Hepatic stellate cell (primary cell): Measurements from ENCODE around the gene SLC1A4.

Source experiments
- DNase-seq: peaks from one replicate; pipeline ENCODE4 v3.0.0; 2011; ENCODE audit warnings: low spot score

SLC1A4 gene

DNA sequence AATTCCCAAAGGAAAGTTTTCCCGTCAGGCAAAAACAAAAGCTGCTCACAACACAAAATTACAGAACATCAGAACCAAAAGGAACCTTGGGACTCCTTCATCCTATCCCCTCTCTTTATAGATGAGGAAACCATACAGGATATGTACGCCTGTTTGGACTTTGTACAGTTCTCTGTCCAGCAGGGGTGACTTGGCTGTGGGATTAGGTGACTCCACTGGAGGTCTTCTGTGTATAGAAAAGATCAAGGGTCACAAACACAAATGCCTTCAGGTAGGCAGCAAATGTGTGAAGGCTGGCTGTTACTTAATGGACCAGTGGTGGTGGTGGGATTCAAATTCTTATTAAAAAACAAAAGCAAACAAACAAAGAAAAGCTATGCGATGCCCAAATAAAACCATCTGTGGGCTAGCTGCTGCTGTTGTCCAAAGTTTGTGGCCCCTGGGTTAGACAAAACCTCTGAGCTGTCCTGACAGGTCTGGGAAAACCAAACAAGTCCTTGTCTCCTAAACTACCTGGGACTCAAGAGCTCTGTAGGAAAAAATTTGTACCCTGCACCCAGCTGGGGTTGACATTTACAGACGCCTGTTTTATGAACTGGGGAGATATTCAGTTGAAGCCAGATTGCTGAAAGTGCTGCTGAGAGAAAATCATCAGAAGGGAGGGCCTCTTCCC lies 65.7 kb downstream of the SLC1A4 start:
- DNase-seq: no peak

DNA sequence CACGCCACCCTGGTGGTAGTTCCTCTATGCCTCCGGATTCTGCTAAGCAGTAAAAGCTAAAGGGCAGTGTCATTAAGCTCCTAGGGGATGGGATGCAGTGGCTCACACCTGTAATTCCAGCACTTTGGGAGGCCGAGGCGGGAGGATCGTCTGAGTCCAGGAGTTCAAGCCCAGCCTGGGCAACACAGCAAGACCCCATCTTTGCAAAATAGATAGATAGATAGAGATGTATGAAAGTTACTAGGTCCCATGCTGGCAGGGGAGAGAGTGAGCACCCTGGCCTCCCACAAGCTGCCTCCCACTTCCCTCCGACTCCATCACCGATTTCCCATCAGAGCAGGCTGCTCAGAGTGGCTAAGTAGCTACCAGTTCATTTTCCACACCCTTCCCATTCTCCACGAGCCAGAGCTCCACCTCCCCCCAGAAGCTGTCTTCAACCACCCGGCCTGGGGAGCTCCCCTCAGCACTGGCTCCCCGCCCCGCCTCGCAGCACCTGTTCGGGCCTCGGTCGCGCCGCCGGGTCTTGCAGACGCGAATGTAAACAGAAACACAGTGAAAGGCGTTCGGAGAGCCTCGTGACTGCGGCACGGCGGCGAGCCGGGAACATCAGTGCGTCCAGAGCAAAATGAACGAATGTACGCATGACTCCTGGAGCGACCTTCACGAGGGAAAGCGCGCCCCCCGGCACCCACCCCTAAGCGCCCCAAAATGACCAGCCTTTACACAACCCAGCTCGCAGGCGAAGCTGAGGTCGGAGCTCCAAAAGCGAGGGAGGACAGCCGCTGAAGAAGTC lies 66.4 kb downstream of the SLC1A4 start:
- DNase-seq: peak; percentile 34

DNA sequence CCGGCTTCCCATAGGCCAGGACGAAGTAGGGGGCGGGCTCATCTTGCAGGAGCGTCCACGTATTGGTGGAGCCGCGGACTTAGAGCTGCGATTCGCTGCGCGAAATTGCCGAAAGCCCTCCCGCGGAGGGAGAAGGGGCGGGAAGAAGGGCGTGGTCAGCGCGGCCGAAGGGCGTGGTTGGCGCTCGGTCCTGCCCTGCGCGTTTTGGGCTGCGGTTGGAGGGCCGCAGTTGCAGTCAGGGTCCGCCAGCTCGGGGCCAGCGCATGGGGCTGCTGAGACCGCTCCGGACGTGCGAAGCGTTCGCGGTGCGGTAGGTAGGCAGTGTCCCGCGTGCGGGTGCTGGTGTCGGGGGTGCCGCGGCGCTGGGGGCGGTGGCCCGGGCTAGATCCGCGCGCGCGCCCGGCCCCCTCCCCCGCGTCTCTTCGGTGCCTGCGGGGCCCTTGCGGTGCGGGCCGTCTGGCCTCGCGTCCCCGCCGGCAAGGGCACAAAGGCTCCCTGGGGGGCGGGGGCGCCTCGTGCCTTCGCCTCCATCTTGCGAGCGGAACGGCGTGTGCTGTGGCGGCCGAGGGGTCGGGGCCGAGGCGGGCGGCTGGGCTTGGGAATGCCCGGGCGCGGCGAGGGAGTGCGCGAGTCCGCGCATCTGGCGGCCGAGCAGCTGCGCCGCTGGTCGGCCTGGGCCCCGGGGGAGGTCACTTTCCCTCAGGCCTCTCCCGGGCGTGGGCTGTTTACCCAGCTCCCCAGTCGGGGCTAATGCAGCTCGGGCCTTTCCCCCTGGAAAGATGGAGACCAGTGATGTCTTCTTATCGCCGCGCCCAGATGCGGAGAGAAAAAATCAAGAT lies 67.2 kb downstream of the SLC1A4 start, which contains the start of gene CEP68:
Gene CEP68, plus strand, starts transcription at position 202 of the 839 bp plus-strand sequence. CDS start 13,029 bp downstream, outside the sequence.
- DNase-seq: peak; percentile 99

DNA sequence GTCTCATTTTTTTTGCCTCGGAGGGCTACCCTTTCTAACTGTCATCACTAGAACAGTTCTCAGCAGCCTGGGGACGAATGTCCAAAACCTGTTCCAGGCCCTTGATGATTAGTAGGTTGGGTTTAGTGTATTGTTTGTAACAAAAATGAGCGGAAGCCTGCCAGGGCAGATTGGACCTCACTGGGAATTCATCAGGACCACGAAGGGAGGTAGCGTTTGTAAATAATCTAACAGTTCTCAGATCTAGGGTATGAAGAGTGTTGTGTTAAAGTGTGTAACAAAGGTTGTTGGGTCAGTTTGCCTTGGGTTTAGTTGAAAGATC lies 67.8 kb downstream of the SLC1A4 start:
- no peak for DNase-seq

DNA sequence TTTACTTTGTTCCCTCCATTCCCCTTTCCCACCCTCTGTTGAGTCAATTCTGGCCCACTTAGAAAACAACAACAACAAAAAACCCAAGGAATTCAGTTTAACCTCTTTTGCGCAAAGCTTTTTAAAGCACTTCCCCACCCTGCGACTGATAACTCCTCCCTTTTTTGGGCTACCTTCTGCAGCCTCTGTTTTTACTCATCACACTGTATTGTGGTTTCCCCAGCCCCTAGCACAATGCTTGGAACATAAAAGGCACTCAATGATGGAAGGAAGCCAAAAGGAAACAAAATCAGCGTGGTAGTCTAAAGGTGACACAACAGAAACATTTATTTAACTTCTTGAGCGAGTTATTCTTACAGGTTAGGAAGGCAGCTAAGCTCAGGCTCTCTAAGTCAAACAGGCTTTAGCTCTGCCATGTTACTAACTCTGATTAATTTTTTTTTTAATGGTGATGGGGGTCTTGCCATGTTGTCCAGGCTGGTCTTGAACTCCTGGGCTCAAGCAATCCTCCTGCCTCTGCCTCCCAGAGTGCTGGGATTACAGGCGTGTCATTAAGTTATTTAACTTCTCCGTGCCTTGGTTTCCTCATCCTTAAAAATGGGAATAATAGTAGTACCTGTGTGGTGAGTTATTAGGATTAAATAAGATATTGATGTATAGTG lies 68.3 kb downstream of the SLC1A4 start:
- no peak for DNase-seq

DNA sequence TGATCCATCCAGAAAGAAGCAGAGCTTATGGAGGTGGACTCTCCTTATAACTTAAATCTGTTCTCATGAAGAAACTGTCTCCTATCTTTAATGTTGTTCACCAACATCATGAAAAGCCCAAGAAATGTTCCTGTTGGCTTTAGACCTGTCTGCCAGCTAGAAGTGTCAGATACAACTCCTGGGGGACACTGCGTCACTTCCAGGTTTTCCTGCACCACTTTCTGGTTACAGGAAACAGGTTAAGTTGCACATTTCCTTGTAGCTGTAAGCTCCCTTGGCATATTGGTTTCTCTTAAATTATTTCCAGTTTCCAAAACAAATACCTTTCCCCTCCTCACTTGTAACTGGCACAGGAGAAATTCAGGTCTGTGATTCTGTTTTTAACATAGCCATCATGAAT lies 69.9 kb downstream of the SLC1A4 start:
- DNase-seq: no peak

DNA sequence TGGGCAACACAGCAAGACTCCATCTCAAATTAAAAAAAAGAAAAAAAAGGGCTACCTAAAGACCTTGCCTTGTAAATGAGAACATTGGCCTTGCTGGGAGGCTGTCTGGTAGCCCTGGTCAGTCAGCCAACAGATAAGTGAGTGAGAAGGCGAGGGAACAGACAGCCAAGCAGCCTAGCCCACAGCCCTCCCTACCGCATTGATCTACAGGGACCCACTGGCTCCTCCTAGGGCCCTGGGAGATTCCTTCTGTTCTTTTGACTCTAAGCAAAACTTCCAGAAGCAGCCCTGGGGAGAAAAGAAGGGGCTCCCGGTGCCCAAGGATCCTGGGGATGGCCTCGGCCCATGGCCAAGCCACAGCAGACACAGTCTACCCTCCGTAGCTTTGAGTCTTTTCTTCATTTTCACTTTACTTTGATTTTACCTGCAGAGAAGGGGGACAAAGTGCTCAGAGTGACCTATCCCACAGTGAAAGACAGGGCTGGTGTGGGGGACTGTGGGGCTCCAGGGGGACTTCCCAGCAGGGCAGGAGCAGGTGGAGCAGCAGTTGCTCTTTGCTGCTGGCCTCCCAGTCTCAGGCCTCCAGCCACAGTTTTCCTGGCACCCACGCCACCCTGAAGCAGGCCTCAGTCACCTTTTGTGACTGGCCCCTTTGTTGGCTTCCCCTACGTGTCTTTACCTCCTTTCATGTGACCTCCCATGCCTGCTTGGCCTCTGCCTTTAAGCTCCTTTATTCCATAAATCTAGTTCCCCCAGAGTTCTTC lies 72.1 kb downstream of the SLC1A4 start:
- DNase-seq: no peak

DNA sequence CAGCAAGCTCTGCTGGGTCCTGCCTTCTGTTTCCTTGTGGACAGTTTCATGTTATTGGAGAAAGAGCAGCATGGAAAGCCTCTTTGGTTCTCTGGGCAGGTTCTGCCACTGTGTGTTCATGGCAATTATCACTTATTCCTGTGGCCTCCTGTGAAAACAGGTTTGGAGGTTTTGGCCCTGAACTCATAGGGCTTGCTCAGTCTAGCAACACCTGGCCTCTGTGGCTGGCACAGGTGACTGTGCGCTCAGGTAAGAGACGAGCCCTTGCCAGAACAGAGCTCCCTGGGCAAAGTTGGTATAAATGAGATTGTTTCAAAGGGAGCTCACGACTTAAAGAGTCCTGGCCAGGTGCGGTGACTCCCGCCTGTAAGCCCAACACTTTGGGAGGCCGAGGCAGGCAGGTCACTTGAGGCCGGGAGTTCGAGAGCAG lies 72.7 kb downstream of the SLC1A4 start:
- DNase-seq: no peak

DNA sequence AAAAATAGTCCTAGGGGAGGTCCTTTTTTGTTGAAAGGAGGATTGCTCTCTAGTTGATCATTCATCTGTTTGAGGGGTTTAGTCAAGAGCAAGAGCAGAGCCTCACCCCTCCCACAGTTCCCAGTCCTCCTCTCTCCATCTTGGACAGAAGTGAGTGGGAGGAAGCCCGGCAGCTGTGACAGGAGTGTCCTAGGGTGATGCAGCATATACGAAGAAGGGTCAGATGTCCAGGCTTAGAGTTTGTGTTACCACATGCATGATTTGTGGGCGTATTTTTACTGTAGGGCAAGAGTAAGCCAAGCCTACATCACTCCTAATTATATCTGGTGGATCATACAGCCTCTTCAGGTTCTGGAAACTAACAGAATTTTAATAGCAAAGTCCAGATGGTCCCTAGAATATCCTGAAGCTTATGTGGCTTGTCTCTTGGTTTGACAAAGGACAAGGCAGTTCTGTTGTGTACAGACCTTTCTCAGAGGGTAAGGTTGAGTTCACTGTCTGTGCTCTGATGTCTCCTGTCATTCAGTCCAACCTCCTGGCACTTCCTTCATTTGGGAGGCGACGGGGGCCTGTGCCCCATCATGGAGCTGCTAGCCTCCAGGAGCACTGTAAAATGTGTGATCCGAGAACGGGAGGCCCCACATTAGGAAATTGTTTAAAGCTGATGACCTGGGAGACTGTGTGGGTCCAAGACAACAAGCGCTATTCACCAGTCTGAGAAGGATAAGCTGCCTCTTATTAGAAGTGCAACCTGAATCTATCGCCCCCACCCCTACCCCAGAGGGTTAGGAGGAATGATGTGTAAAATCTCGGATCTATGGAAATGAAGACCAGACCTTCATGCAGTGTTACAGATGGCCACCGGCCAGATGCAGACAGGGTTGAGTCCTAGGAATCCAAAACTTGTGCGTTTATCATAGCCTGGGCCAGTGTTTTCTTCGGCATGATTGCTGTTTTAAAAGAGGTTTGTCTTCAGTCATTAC lies 73.9 kb downstream of the SLC1A4 start:
- peak; percentile 21 for DNase-seq

DNA sequence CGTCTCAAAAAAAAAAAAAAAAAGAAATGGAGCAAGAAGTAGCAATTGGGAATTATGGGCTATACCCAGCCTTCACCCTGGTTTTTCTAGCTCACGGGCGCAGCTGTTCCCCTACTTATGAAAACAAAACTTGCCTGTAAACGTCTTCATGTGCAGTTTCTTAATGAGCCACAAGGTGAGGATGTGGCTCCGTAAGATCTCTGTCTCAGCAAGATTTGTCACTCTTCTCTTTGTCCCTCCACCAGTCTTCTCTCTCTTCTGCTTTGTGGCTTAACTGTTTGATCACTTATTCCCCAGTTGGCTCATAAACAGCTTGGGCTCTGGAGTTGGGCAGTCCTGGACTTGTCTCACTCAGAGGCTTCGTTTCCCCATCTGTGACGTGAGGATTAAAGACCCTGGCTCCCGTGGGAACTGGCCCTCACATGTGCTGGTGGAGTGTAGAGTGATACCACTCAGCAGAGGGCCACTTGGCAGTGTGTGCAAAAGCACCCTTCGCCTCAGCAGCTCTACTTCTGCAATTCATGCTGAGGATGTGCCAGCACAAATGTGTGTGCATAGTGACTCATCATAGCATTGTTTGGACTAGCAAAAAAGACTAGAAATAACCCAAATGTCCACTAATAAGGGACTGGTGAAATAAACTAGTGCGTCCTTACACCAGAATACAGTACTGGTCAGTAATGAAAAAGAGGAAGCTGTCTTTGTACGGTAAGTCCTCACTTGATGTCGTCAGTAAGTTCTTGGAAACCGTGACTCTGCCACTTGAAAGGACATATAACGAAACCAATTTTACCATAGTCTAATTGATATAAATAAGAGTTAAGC lies 75.7 kb downstream of the SLC1A4 start:
- DNase-seq: peak; percentile 72

DNA sequence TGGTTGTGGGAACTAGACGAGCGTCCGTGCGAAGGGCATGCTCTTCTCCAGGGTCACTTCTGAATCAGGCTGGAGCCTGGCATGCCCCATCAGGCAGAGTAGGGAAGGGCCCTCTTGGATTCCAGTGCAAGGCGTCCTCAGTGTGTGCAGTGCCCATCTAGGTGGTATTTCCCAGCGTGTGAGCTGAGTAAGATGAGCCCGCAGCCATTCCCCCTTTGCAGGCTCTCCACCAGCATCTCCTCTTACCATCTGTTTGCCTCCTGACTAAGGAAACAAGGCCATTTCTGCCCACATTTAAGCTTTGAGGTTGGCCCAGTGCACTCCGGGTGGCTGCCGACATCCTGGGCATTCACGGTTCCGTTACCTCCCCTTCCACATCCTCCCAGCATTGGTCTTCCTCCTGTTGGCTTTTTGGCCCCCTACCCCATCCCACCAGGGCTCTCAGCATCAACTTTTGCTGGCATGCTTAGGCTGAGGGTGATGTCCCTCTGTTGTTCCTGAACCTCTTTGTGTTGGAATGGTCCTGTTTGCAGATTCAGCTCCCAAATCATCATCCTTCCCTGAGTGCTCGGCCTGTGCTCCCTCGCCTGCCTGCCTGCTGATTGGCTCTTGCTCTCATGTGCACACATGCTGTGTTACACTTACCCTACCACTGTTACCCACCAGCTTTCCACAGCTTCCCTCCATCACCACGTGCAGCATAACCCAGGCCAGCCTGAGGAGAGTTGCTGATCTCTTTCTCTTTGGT lies 78.8 kb downstream of the SLC1A4 start:
- DNase-seq: no peak

DNA sequence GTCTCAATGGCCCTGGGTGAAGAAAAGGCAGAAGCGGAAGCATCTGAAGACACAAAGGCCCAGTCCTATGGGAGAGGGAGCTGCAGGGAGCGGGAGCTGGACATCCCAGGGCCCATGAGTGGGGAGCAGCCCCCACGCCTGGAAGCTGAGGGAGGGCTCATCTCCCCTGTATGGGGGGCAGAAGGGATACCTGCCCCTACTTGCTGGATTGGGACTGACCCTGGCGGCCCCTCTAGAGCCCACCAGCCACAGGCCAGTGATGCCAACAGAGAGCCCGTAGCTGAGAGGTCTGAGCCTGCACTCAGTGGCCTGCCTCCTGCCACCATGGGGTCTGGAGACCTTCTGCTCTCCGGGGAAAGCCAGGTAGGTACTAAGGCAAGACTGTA lies 80.2 kb downstream of the SLC1A4 start:
- DNase-seq: no peak

DNA sequence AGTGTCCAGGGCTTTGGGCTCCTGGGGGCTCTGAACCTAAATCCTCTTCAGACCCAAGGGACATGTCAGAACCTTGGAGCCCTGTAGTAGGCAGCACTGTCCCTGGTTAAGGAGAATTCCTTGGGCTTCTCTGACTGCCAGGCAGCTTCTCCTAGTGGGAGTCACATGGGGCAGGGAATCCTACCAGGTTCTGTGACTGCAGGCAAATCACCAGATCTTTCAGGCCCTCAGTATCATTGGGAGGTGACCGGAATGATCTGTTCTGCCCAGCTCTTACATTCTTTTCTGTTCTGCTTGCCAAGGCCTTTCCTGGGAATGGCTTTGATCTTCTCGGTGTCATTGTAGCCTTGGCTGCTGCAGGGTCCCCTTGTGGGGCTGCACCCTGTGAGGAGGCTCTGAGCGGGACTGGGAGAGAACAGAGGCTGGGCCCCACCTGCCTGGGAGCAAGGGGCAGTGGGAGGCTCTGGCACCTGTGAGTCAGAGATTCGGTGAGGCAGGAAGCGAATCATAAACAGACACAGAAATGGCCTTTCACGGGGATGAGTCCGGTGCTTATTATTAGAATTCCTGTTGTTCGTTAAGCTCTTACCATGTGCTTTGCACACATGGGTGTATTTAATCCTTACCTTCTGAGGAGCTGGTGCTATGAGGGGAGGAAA lies 81.1 kb downstream of the SLC1A4 start:
- DNase-seq: peak; percentile 62

DNA sequence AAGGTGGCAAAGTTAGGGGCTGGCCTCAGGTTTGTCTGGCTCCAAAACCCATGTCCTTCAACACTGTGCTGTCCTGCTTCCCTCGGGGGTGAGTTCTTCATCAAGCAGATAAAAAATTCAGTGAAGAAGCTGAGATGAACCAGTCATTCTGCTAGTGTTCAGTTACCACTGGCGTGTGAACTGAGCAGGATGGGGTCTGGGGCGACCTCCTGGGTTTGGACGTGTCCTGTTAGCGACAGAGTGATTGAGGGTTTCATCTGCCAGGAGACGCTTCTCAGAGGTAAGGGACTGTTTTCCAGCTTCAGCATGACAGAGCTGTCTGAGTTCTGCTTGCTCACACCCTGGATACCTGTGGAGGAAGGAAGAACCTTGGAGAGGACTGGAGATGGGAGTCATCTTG lies 81.7 kb downstream of the SLC1A4 start:
- no peak for DNase-seq

DNA sequence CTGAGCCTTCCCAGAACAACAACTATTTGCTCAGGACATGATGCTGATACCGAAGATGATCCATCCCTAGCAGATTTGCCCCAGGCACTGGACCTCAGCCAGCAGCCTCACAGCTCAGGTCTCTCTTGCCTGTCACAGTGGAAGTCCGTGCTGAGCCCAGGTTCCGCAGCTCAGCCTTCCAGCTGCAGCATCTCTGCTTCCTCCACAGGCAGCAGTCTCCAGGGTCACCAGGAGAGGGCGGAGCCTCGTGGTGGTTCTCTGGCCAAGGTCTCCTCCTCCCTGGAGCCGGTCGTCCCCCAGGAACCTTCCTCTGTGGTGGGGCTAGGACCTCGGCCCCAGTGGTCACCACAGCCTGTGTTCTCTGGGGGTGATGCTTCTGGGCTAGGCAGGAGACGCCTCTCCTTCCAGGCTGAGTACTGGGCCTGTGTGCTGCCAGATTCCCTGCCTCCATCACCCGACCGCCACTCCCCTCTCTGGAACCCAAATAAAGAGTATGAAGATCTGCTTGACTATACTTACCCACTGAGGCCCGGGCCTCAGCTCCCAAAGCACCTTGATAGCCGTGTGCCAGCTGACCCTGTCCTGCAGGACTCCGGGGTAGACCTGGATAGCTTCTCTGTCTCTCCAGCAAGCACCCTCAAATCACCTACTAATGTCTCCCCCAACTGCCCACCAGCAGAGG lies 82.4 kb downstream of the SLC1A4 start:
- no peak for DNase-seq

DNA sequence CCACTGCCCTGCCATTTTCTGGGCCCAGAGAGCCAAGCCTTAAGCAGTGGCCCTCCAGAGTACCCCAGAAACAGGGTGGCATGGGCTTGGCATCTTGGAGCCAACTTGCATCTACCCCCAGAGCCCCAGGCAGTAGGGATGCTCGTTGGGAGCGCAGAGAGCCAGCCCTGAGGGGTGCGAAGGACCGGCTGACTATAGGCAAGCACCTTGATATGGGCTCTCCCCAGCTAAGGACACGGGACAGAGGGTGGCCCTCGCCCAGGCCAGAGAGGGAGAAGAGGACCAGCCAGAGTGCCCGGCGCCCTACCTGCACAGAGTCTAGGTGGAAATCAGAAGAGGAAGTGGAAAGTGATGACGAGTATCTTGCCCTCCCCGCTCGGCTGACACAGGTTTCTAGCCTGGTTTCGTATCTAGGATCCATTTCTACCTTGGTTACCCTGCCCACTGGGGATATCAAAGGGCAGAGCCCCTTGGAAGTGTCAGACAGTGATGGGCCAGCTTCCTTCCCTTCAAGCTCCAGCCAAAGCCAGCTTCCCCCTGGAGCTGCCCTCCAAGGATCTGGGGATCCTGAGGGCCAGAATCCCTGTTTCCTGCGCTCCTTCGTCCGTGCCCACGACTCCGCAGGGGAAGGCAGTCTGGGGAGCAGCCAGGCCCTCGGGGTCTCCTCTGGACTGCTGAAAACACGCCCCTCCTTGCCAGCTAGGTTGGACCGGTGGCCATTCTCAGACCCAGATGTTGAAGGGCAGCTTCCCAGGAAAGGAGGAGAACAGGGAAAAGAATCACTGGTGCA lies 83.2 kb downstream of the SLC1A4 start:
- no peak for DNase-seq
